ENCODE results near the gene RGS8. TPM values are rescaled to one million over a fixed set of nuclear protein-coding genes. Genes with fewer than 3 reads are reported as not detected.

RGS8 gene
- total RNA-seq, 1 donor from 2014 or later, result 3.5 TPM

DNA sequence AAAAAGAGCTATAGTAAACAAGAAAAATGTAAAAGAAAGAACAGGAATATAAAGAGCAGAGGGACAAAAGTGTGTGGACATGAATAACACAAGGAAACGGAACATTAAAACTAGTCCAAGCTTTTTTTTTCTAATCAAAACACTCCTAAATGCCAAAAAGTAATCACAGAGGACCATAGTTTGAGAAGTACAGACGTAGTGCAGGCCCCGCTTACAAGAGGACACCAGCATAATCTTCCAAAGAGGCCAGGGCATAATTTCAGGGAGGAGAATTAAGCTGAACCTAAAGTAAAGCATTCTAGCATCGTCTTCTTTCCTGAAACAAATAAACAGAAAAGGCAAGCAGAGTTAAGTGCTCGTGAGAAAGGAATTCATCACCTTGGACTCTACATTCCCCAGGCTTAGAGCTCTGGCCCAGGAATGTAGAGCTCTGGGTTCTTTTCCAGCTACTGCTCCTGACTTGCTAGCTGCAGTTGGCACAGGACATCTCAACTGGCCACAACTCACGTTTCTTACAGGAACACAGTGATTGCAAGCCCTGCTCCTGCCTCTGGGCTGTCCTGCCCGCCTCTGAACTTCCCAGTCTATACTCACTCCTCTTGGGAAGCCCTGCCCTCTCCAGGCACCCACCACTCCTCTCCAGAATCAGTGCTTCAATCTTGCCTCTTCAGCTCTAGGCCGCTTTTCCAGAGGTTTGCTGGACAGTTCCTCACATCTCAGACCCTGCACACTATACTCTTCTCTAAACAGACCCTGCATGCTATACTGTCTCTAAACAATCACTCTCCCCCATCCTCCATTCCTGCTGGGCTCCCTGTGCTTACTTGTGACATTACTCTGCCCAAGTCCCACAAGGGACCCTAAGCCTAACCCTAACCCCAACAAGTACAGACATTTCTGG is 9.8 kb downstream of the RGS8 start:
- Mint-ChIP-seq H3K36me3 (ENCODE audit: unreplicated experiment) (no peaks in the 10 kb centered on the region), H3K27me3 (ENCODE audit: unreplicated experiment) (peaks cover 7% of the 10 kb centered on the region), H3K4me1 (ENCODE audit: low read depth, unreplicated experiment) (peaks cover 58% of the 10 kb centered on the region), H3K4me3 (ENCODE audit: unreplicated experiment) (no peak overlapping the region), H3K27ac (ENCODE audit: unreplicated experiment) (peak overlapping the region; percentile 49), H3K9me3 (ENCODE audit: unreplicated experiment) (peaks cover 9% of the 10 kb centered on the region)
- DNase-seq, result no peak
- TF ChIP-seq, protein P1, sequence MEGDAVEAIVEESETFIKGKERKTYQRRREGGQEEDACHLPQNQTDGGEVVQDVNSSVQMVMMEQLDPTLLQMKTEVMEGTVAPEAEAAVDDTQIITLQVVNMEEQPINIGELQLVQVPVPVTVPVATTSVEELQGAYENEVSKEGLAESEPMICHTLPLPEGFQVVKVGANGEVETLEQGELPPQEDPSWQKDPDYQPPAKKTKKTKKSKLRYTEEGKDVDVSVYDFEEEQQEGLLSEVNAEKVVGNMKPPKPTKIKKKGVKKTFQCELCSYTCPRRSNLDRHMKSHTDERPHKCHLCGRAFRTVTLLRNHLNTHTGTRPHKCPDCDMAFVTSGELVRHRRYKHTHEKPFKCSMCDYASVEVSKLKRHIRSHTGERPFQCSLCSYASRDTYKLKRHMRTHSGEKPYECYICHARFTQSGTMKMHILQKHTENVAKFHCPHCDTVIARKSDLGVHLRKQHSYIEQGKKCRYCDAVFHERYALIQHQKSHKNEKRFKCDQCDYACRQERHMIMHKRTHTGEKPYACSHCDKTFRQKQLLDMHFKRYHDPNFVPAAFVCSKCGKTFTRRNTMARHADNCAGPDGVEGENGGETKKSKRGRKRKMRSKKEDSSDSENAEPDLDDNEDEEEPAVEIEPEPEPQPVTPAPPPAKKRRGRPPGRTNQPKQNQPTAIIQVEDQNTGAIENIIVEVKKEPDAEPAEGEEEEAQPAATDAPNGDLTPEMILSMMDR (IDR thresholded peaks at IDR 0.05; ENCODE audit: partially characterized antibody, unreplicated experiment), result no peak

DNA sequence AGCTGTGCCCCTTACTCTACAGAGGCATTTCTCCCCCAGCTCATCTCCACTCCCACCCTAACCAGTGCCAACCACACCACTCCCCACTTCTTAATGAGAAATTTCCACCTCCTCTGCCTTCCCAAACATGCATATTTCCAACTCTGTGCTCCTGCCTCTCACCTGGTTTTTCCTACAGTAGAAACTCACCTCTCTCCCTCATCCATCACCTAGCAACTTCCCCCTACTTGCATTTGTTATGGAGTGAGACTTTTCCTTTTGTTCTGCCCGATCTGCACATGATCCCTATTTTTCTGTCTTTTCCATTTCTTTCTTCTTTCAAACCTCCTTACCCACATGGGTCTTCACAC is 11.9 kb downstream of the RGS8 start:
- TF ChIP-seq, protein P1 (IDR thresholded peaks at IDR 0.05; ENCODE audit: partially characterized antibody, unreplicated experiment), result no peak
- Mint-ChIP-seq H3K4me1 (ENCODE audit: low read depth, unreplicated experiment) (peaks cover 57% of the 10 kb centered on the region), H3K9me3 (ENCODE audit: unreplicated experiment) (peaks cover 8% of the 10 kb centered on the region), H3K36me3 (ENCODE audit: unreplicated experiment) (no peaks in the 10 kb centered on the region), H3K27me3 (ENCODE audit: unreplicated experiment) (peaks cover 7% of the 10 kb centered on the region), H3K27ac (ENCODE audit: unreplicated experiment) (peak overlapping the region; percentile 45), H3K4me3 (ENCODE audit: unreplicated experiment) (peak overlapping the region; percentile 53)
- DNase-seq, result no peak

DNA sequence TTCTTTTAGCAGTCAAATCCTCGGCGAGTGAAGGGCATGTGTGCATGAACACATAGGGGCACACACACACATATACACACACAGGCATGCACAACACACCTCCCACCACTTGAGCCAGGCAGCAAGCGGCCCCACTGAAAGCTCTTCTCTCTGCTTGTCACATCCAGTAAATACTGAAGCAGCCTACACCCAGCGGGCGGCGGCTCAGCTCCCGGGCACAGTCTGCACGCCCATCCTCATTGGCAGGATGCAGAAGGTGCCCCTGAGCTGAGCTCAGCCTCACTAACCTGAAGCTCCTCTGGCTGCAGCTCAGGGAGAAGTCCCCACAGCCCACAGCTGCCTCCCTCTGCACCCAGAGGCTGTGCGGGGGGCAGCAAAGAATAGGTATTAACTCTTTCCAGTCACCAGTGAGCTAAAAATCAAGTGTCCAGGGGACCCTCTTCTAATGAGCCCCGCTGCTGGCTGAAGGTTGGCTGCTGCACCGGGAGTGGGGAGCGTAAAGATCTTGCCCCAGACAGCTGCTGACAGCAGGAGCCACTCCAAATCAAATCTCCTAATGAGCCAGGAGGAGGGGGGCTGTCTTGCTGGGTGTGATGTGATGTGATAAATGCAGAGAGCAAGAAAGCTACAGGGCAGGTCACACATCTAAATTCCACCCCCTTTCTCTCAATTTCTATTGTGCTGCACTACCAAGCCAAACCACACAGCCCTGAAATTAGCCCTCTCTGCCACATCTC is 12.5 kb downstream of the RGS8 start:
- Mint-ChIP-seq H3K27me3 (ENCODE audit: unreplicated experiment) (peaks cover 7% of the 10 kb centered on the region), H3K36me3 (ENCODE audit: unreplicated experiment) (no peaks in the 10 kb centered on the region), H3K4me3 (ENCODE audit: unreplicated experiment) (peak overlapping the region; percentile 80), H3K4me1 (ENCODE audit: low read depth, unreplicated experiment) (peaks cover 60% of the 10 kb centered on the region), H3K9me3 (ENCODE audit: unreplicated experiment) (peaks cover 8% of the 10 kb centered on the region), H3K27ac (ENCODE audit: unreplicated experiment) (peak overlapping the region; percentile 65)
- peak; percentile 33 for DNase-seq
- TF ChIP-seq, protein P1 (IDR thresholded peaks at IDR 0.05; ENCODE audit: partially characterized antibody, unreplicated experiment), result no peak

DNA sequence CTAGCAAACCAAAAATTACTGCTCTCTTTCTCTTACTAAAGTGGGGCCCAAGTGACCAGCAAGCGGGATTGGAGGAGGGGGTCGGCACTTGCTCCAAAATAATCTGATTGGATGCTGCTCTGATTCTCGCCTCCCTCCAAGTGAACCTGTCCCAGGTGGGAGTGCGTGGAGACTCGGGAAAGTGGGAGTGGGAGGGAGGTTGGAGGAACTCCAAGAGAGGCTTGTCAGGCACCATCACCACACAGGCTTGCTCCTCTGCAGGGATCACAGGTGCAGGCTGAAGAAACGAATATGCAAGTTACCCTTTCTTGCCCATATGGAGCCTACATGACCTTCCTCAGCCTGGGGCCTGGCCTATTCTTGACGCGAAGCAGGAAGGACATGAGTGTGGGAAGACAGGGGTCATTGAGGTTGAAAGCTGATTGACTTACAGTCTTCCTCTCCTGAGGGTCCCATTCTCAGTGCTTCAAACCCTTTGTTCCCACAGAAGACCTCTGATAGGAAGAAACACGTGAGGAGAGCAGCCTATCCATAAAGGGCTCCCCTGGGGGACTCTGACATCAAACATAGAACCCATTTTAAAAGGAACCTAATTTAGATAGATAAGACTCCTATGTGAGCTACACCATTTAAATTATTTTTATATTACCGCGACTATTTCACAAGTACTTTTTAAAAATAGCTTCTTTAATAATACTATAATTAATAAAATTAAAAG is 14.2 kb downstream of the RGS8 start:
- TF ChIP-seq, protein P1 (IDR thresholded peaks at IDR 0.05; ENCODE audit: partially characterized antibody, unreplicated experiment), result no peak
- Mint-ChIP-seq H3K27me3 (ENCODE audit: unreplicated experiment) (peaks cover 7% of the 10 kb centered on the region), H3K36me3 (ENCODE audit: unreplicated experiment) (no peaks in the 10 kb centered on the region), H3K4me3 (ENCODE audit: unreplicated experiment) (no peak overlapping the region), H3K4me1 (ENCODE audit: low read depth, unreplicated experiment) (peaks cover 58% of the 10 kb centered on the region), H3K9me3 (ENCODE audit: unreplicated experiment) (peaks cover 8% of the 10 kb centered on the region), H3K27ac (ENCODE audit: unreplicated experiment) (peak overlapping the region; percentile 43)
- DNase-seq, result no peak

Measured in glutamatergic neuron (in vitro differentiated cells).